RWPE2 (cell line): ENCODE data around the gene NUDT4.

ENCODE experiments used
- ATAC-seq: fragments of 200-7000 bp; cut with Tn5 transposase; 3 replicates; pipeline ENCODE4 v1.9.1; 2021; ENCODE audit warnings: low read depth
- DNase-seq: peaks from one replicate; pipeline ENCODE4 v3.0.0-alpha.2; 2020; ENCODE audit warnings: low spot score
- H3K27ac ChIP-seq: fragments of 450-650 bp; 2 replicates; pipeline ENCODE4 v1.5.1; 2017; ENCODE audit warnings: mild to moderate bottlenecking; ENCODE audit not compliant: poor library complexity, severe bottlenecking
- H3K27me3 ChIP-seq: fragments of 250-450 bp; sonication (Bioruptor Pico); 2 replicates; pipeline ENCODE4 v1.5.1; 2021; ENCODE audit warnings: mild to moderate bottlenecking, moderate library complexity; ENCODE audit not compliant: insufficient read depth, poor library complexity, severe bottlenecking
- H3K36me3 ChIP-seq: fragments of 250-450 bp; sonication (Bioruptor Pico); 2 replicates; pipeline ENCODE4 v1.5.1; 2020; ENCODE audit warnings: low read depth, mild to moderate bottlenecking, moderate library complexity
- H3K4me1 ChIP-seq: fragments of 250-450 bp; sonication (Bioruptor Pico); 2 replicates; pipeline ENCODE4 v1.5.1; 2021; ENCODE audit warnings: mild to moderate bottlenecking, moderate library complexity; ENCODE audit not compliant: insufficient read depth, poor library complexity, severe bottlenecking
- H3K4me3 ChIP-seq: fragments of 250-450 bp; sonication (Bioruptor Pico); 2 replicates; pipeline ENCODE4 v1.5.1; 2021; ENCODE audit warnings: mild to moderate bottlenecking, moderate library complexity; ENCODE audit not compliant: severe bottlenecking
- H3K9me3 ChIP-seq: fragments of 250-450 bp; sonication (Bioruptor Pico); 2 replicates; pipeline ENCODE4 v1.5.1; 2021; ENCODE audit warnings: mild to moderate bottlenecking, moderate library complexity; ENCODE audit not compliant: severe bottlenecking
- CTCF ChIP-seq: fragments of 450-650 bp; IDR thresholded peaks from one replicate; pipeline ENCODE4 v1.5.1; 2017; ENCODE audit warnings: mild to moderate bottlenecking, moderate library complexity; ENCODE audit not compliant: poor library complexity, severe bottlenecking

NUDT4 gene

GRCh38 chr12:93348575-93349435 lies 28.9 kb upstream of the NUDT4 start:
- Histone ChIP-seq H3K27ac (no peak overlapping the region), H3K36me3 (no peaks in the 10 kb centered on the region)

GRCh38 chr12:93351726-93352125 lies 26.0 kb upstream of the NUDT4 start:
- H3K9me3 ChIP-seq = no peaks in the 10 kb centered on the region
- no peak overlapping the region for H3K4me3 ChIP-seq
- ATAC-seq = no peak
- TF ChIP-seq CTCF = no peak
- H3K36me3 ChIP-seq = no peaks in the 10 kb centered on the region
- no peak for DNase-seq
- no peak overlapping the region for H3K27ac ChIP-seq
- no peaks in the 10 kb centered on the region for H3K27me3 ChIP-seq
- no peaks in the 10 kb centered on the region for H3K4me1 ChIP-seq

More at GRCh38 chr12:93348575-93349435, 28.9 kb upstream of the NUDT4 start:
- Histone ChIP-seq H3K27me3 (no peaks in the 10 kb centered on the region), H3K4me3 (no peak overlapping the region), H3K4me1 (peaks cover 7% of the 10 kb centered on the region), H3K9me3 (no peaks in the 10 kb centered on the region)
- TF ChIP-seq CTCF = no peak
- DNase-seq = no peak
- no peak for ATAC-seq

GRCh38 chr12:93352321-93352720 lies 25.4 kb upstream of the NUDT4 start:
- no peak for DNase-seq
- no peak overlapping the region for H3K27ac ChIP-seq
- H3K27me3 ChIP-seq = no peaks in the 10 kb centered on the region
- no peaks in the 10 kb centered on the region for H3K9me3 ChIP-seq
- no peak for TF ChIP-seq CTCF
- H3K36me3 ChIP-seq = no peaks in the 10 kb centered on the region
- ATAC-seq = no peak
- H3K4me3 ChIP-seq = no peak overlapping the region
- H3K4me1 ChIP-seq = no peaks in the 10 kb centered on the region

GRCh38 chr12:93356214-93356613 lies 21.5 kb upstream of the NUDT4 start:
- DNase-seq (no peak), ATAC-seq (no peak)
- H3K27me3 ChIP-seq = no peaks in the 10 kb centered on the region
- H3K9me3 ChIP-seq = no peaks in the 10 kb centered on the region
- no peak overlapping the region for H3K27ac ChIP-seq
- TF ChIP-seq CTCF = no peak
- H3K4me3 ChIP-seq = no peak overlapping the region
- H3K4me1 ChIP-seq = no peaks in the 10 kb centered on the region
- no peaks in the 10 kb centered on the region for H3K36me3 ChIP-seq

- Histone ChIP-seq H3K9me3 (no peaks in the 10 kb centered on the region), H3K4me1 (no peaks in the 10 kb centered on the region), H3K4me3 (no peak overlapping the region), H3K36me3 (no peaks in the 10 kb centered on the region), H3K27ac (no peak overlapping the region), H3K27me3 (no peaks in the 10 kb centered on the region)
- no peak for DNase-seq
- ATAC-seq = no peak
- no peak for TF ChIP-seq CTCF
Measured at GRCh38 chr12:93358058-93358457, 19.7 kb upstream of the NUDT4 start.
